ENCODE data around the gene ZDHHC21.

ZDHHC21 gene

DNA sequence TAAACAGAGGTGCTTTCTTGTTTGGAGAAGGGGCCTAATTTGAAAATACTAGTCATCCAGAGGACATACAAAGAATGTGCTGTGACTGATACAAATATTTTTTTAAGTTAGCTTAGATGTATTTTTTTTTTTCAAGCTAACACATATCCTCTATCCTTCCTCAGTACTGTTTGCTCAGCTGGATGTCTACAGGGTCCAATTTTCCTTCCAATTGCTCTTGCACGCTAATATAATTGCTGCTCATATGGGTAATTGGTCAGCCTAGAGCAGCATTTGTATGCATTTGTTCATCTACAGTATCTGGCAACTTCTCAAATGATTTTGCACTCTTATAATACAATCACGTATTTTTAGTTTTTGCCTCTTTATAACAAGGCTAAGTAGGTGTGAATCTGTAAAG lies 84.7 kb downstream of the ZDHHC21 start:
- no peak for DNase-seq (ENCODE audit: low read depth)

DNA sequence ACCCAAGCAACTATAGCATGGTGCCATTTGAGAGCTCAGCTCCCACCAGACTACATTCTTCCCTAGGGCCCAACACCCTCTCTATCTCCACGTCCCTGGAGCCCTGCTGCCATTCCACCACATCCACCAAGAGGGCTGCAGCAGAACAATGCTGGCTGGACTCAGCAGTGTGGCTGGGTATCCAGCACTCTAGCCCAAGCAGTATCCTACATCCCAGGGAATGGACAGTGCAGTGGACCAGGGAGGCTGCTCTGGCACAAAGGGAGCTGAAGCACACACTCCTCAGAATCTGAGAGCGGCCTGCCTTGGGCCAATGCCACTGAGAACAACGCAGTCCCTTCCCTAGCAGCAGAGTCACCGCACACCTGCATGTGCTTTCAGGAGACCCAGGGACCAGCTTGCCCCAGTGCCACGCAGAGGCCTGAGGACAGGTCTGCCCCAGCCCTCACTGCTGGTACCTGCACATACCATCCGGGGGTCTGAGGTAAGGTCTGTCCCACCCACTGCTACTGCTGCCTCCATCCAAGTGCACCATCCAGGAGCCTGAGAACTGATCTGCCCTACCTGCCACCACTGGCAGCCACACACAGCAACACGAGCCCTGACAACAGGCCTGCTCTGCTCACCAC lies 95.9 kb downstream of the ZDHHC21 start:
- DNase-seq (ENCODE audit: low read depth): no peak

DNA sequence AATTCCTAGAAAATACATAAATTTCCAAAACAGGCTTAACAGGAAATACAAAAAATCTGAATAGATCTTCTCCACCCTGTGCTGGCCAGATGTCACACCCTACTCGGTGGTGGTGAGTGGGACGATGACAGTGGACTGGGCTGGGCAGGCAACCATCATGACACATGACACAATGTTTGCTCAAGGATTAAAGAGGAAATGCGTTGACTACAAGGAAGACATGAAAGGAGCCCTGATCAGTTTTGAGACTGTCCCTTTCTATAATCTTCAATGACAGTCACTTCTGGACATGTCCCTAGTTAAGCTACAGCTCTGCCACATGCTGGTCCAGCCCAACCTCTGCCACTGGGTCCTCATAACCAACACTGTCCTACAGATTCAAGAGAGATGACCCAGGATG lies 99.8 kb downstream of the ZDHHC21 start:
- no peak for DNase-seq (ENCODE audit: low read depth)

GRCh38 chr9:14591411-14591810 lies 101.8 kb downstream of the ZDHHC21 start:
- DNase-seq (ENCODE audit: low read depth): no peak

- DNase-seq (ENCODE audit: low read depth): peak; percentile 7
Measured at GRCh38 chr9:14585730-14586473, 107.3 kb downstream of the ZDHHC21 start.

GRCh38 chr9:14584571-14584970 lies 108.7 kb downstream of the ZDHHC21 start:
- no peak for DNase-seq (ENCODE audit: low read depth)

DNA sequence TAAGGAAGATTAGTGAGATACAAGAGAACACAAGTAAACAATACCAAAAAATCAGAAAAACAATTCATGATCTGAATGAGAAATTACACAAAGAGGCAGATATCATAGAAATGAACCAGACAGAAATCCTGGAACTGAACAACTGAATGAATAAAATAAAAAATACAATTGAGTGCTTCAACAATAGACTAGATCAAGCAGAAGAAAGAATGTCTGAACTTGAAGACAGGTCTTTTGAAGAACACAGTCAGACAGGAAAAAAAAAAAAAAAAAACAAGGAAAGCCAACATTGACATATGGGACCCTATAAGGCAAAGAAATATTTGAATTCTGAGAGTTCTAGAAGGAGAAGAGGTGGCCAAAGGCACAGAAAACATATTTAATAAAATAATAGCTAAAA lies 115.2 kb downstream of the ZDHHC21 start:
- no peak for DNase-seq (ENCODE audit: low read depth)

DNA sequence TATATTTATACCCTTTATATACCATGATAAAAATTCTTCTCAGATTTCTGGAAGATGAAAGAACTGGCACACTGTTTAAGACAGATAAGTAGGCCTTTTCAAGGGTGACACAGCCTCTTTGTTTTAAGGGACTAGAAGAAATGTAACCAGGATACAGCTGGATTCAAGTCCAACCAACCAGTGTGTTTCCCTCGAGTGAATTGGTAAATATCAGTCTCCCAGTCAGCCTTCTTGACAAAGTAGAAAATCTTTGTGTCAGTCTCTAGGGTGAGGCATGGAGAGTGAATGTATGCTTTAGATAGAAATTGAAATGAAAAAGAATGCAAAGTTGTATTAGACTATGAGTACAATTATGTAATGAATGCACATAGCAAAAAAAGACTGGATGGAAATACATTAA lies 119.1 kb downstream of the ZDHHC21 start:
- DNase-seq (ENCODE audit: low read depth): no peak

DNA sequence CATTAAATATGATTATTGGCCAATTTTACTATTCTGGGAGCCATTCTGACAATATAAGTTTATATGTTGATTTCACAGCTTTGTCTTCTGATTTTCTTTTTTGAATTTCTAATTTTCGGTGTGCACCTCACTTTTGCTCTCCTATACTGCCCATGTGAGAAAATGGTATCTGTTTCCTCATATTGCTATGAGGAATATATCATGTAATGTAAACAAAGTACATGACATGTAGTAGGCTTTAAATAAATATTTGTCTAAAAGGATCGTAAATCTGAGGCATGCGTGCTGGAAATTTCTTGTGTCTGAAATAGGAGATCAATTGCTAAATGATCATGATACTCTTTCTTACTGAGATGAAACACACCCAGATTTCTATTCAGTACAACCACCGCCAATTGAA lies 119.9 kb downstream of the ZDHHC21 start:
- DNase-seq (ENCODE audit: low read depth): no peak

GRCh38 chr9:14565352-14566016 lies 127.7 kb downstream of the ZDHHC21 start:
- DNase-seq (ENCODE audit: low read depth): no peak

DNA sequence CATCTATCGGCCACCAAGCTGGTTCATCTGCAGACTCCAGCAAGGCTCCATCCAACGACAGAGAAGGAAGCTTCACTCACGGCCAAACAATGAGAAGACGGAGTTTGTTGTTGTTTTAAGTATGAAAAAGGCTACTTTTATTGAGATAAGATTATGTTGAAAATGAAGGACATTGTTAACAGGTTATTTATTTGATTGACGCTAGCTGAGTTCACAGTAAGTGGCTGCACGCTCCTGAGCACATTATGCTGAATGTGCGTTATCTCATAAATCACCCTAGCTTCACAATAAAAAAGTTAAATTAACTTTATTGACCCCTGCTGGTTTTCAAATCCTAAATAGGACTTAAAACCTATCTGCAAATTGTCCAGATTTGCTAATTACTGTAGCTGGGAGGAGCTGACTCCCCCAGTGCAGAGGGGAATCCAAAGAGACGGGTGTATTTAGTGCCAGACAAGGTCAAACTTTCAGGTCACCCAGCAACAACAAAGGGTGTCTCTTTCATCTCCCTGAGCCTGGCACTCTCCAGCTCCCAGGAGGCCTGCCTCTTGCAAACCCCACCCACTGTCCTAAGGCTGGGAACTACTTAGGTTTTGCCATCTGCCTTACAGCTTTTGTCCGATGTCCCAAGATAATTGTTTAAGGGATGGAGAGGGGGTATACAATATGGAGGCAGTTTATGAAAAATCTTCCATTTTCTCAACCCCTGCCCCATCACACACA lies 129.2 kb downstream of the ZDHHC21 start:
- DNase-seq (ENCODE audit: low read depth): no peak

DNA sequence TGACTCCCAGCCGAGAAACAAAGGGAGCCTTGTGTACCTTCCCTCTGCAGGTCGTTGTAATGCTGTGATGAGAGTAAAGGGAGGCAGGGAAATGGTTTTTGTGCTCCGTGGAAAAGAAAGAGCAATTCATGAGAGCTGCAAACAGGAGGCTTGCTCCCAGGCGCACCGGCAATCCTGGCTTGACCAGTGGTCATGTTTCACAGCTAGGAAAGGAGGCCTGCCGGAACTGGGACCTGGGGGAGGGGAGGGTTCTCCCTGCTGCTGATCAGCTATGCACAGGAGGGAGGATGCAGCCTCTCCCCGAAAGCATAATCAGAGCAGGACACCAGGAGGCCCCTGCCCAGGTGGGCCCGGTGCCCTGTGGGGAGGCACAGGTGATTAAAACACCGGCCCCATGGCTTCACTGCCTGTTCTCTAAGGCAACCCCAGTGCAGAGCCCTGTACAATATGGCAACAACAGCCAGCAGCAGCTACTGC lies 131.3 kb downstream of the ZDHHC21 start:
- DNase-seq (ENCODE audit: low read depth): no peak

Measured in activated T-cell treated with anti-CD3 and anti-CD28 coated beads for 48 hours (primary cell).